NCI-H460 (cell line): ENCODE data around the gene AMHR2. TPM values are rescaled to one million over a fixed set of nuclear protein-coding genes. Genes with fewer than 3 reads are reported as not detected.

Source experiments
- DNase-seq: peaks from one replicate; pipeline ENCODE4 v3.0.0-alpha.2; 2016; ENCODE audit warnings: low read depth; ENCODE audit errors: extremely low read depth
- total RNA-seq: library from RNA; depleted of rRNA; stranded (reverse); fragments of >200 nt; shearing (Covaris generic); gene quantifications from 2 replicates; pipeline ENCODE4 v1.2.3, GENCODE V29; 2014

AMHR2 gene
- total RNA-seq, 1 experiment from 2014 or later = 0.15 TPM

GRCh38 chr12:53450936-53451335, 27.3 kb downstream of the AMHR2 start:
- no peak for DNase-seq

DNA sequence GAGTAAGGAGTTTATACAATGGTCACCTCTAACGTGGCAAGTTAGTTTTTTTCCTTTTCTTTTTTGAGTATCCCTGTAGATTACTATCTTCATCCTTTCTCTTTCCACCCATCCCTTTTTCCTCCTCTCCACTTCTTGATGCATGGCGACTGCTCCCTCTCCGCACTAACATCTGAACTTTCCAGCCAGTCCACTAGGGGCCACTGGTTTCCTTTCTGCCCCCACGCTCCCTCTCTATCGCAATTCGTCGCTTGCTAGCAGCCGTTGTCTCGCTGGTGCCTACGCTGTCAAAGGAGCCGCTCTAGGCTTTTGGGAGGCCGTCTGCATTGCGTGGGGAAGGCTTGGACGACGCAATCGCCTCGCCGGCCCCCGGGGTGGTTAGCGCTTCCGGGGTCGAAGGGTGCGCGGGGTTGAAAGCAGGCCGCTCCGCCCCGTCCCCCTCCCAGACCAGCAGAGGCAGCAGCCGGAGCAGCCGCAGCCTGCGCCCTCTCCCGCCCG, 28.1 kb downstream of the AMHR2 start, which contains the start of gene PCBP2:
TSS of gene PCBP2 (plus strand) at position 442 of the 498 bp plus-strand sequence. CDS start 2,699 bp downstream, outside the sequence.
- DNase-seq = peak; percentile 100

DNA sequence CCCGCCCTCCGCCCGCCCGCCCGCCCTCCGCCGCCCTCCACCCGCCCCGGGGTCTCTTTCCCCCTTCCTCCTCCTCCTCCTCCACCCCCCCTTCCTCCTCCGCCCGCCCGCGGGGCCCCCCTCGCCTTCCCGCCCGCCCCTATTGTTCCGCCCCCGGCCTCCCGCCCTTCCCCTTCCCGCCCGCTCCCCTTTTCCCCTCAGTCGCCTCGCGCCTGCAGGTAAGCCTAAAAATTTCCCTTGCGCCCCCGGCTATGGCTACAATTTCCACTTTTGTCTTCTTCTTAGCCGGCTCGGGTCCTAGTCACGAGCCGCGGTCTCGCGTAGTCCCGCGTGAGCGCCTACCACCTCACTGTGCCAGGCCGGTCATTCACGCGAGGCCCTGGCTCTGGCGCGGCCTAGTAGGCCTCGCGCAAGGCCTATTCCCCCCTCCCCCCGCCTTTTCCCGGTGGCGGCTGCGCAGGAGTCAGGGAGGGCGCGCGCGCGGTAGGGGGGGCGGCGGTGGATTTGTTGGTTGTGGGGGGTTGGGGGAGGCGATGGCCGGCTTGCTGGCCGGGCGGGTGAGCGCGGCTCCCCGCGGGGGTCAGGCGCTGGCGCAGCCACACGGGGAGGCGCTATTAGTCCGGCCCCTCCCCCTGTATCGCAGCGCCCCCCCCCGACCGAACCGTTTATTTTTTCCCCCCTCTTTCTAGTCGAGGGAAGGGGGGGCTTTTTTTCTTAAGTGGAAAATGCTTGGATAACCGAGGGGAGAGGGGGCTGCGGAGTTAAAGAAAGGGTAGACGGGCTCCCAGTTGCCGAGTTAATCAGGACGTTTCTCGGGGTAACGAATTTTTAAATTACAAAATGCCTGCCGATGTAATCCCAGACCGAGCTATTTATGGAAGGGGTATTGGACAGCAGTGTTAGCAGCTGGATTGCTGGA, 28.8 kb downstream of the AMHR2 start:
- DNase-seq = peak; percentile 70

DNA sequence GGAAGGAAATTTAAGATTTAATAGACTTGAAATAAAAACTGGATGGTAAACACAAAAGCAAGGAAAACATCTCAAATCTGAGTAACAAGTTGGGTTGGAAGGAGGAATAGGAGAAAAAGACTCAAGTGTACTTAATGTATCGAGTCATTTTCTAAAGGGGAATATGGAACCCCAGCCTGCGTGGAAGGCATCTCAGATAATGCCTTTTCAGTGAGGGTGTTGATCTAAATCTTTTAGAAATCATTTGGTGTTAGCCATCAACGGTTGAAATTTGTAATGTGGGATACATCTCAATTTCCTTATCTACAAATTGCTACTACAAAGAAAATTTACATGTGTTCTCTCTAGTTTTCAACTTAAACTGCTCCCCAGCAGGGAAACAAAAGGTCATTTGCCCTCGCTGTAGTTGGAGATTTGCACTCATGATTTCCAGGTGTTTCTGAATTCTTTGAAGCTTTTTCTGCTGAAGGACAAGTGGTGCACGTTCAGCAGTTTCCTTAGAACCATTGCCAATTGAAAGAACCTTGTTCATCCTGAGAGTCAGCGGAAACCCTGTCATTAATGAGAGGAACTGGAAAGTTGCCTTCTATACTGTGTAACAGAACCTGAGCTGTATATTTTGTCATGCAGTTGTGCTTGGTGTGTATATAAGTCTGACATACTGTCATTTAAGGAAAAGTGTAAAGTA, 30.4 kb downstream of the AMHR2 start:
- no peak for DNase-seq

GRCh38 chr12:53454707-53455106, 31.1 kb downstream of the AMHR2 start:
- DNase-seq = no peak

GRCh38 chr12:53456654-53457366, 33.2 kb downstream of the AMHR2 start:
- DNase-seq = no peak

DNA sequence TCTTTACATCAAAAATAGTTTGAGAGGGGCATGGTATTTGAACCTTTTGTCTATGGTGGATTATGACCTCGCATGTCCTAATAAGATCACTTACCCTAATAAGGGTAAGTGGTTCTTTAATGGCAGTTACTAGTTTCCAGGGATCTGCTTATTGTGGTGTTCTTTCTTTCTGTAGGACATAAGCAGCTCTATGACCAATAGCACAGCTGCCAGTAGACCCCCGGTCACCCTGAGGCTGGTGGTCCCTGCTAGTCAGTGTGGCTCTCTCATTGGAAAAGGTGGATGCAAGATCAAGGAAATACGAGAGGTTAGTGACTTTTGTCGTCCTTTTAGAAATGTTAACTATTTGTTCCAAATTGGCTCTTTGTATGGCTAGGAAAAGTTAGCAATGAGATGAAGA, 35.4 kb downstream of the AMHR2 start:
- DNase-seq = no peak

DNA sequence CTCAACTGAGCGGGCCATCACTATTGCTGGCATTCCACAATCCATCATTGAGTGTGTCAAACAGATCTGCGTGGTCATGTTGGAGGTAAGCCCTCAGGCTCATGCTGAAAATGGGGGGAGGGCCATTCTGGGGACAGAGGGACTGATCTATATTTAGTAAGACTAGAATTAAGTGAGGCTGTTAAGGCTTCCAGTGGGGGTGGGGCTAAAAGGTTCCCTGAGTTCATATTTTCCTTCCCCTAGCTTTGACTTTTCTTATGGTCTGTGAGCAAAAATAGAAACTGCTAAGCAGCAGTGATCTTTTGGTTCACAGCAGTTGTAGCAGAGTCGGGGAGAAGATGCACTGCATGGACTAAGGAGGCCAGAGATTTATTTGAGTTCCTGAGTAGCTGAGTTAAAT, 37.4 kb downstream of the AMHR2 start:
- no peak for DNase-seq

- DNase-seq = no peak
These were observed 37.9 kb downstream of the AMHR2 start for GRCh38 chr12:53461591-53461990.

DNA sequence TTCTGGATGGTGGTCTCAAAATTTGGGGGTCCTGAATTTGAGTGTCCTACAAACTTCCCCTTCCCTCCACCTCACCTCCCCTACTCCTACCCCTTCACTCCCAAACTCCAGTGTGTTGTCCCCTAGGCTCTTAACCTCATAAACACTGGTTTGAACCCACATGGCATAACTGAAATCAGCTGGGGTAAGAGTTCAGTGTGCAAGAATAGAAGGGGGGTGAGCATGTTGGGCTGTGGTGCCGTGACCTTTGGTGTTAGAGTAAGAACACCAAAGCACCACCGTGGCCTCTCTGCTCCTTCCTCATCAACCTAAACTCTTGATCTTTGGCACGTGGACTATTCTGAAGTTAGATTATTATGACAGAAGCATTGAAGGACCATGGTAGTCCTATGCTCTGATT, 39.3 kb downstream of the AMHR2 start:
- no peak for DNase-seq

GRCh38 chr12:53463802-53464560, 40.3 kb downstream of the AMHR2 start:
- DNase-seq = no peak

DNA sequence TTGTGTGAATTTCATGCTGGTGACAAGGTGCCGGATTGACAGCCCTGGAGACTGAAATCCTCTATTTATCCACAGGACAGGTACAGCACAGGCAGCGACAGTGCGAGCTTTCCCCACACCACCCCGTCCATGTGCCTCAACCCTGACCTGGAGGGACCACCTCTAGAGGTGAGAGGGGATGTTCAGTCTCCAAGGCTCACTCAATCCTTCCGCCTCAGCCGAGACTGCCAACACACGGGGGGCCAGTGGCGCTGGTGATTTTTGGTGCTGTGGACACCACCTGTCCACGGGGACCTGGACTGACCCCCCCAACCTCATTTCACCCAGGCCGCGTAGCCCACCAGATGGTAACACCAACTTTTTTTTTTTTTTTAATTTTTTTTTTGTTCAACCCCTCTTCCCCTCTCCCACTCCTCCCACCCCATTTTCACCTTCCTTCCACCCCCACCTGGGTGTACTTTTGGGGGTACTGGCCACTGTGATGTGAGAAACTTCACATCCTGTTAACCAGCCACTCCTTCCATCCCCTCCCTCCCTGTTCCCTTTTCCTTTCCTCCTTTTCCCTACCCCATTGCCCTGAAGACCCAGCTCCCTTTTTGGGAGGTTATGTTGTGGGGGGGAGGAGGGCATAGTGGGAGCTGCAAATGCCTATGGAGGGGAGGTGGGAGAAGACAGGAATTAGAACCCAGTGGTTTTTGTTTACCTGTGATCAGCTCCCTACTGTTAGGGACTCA, 41.2 kb downstream of the AMHR2 start:
- no peak for DNase-seq

DNA sequence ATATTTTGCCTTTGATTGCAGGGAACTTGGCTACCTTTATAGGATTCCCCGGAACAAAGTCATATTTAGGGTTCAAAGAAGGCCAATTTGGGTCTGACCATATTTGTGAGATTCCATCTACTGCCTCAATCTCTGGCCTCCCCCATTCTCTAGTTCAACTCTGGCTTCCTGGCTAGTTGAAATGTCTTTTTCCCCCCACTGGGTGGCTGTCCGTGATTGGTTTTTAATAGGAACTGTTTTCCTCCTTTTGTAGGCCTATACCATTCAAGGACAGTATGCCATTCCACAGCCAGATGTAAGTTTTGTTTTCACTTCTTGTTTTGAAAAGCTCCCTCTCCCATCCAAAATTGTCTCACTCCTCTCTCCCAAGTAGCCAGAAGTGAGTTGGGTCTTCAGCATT, 42.0 kb downstream of the AMHR2 start:
- DNase-seq = no peak

DNA sequence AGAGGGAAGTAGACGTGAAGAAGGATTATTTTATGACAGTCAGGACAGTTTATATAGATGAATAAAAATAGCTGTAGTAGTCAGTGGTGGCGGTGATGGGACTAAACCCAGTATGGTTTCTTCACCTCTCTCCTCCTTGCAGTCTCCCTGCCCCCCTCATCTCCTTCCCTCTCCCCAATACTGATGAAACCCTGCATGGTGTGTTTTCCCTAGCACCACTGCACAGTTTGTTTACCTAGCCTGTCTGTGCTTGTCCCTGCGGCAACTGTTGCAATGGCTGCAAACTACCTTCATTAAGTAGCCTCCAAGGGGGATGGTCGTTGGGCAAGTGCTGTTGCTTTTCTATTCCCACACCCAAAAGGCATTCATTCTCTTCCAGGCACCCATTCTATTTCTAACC, 43.0 kb downstream of the AMHR2 start:
- no peak for DNase-seq

DNA sequence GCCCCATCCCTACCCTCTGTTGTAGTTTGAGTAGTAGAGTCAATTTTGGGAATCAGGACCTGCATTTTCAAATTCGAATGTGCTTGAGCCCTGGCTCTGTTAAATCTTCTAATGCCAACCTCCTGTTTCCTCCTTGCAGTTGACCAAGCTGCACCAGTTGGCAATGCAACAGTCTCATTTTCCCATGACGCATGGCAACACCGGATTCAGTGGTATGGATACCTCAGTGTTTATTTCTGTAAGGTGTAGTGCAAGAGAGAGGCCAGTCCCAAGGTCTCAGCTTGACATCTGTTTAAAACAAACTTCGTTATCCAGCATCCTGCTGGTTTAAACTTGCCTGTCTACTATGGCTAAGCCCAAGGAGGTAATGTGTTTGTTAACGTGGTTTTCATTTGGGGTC, 43.4 kb downstream of the AMHR2 start:
- DNase-seq = no peak

DNA sequence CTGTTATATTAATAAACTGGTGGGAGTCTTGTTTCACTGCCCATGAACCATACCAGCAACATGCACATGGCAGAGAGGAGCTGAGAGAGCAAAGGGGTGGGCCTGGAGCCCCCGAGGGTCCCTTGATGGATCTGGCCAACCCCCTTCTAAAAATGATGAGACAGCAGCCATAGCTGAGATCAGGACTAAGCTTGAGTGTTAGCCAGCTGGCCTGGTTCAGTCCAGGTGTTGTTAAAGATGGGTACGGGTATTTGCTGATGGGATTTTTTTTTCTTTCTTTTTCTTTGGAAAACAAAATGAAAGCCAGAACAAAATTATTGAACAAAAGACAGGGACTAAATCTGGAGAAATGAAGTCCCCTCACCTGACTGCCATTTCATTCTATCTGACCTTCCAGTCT, 44.2 kb downstream of the AMHR2 start:
- no peak for DNase-seq

- DNase-seq = no peak
These were observed 44.6 kb downstream of the AMHR2 start for GRCh38 chr12:53468282-53468681.

DNA sequence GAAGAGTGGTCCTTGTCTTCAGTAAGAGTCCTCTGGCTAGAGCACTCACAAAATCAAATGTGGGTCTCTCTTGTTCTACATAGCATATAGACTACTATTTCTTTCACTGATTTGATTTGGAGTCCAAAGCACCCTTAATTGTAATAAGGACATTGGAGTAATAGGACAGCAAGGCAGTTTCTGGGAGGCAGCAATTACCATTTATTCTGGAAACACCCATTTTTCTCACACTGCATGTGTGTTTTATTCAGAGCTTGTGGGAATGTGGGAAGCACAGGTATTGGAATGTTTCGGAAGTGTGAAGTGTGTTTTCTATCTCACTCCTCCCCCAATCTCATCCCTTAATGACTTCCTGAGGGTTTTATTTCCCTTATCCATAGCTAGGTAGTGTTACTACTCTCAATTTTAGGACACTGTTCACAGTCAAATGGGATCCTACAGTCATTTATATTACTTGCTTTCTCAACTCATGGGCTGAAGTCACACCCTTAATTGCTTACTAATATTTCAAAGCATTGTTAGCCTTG, 48.5 kb downstream of the AMHR2 start:
- no peak for DNase-seq

DNA sequence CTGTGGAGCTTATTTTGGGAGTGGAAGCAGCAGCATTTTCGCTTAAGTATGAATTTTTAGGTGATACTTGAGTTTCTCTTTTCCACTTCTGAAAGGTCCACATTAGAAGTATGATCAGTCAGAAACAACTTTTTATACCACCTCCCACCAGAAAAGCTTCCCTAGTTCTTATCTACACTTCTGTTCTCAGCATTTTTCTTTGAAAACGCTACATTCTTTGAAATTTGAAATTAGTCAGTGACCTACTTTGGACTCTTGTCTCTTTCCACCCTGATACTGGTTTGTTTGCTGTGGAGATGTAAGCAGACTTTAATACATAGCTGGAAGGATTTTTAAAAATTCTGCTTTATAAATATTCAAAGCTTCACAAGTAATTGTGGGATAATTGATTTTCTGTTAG, 50.4 kb downstream of the AMHR2 start:
- no peak for DNase-seq
